Activated CD8-positive, alpha-beta T cell treated with anti-CD3 and anti-CD28 coated beads, Interleukin-2, amount 10 ng/mL, durations not matched to agents 7 days and 5 days (primary cell): ENCODE results near the gene KRT20. TPM values are rescaled to one million over a fixed set of nuclear protein-coding genes. Genes with fewer than 3 reads are reported as not detected.
"Not testable (repeated sequence)": the region's sequence is repeated elsewhere in the genome, so short reads cannot be mapped to it uniquely, and the experiment has no call there.

Experiments
- ATAC-seq: fragments of 150-1000 bp; cut with Tn5 transposase; one replicate; pipeline ENCODE4 v1.10.0; 2021; ENCODE audit warnings: moderate library complexity
- CTCF ChIA-PET: fragments of 350-600 bp; sonication (Branson Sonifier 250); formaldehyde crosslinking; loops from one replicate; lab custom pipeline; 2021; ENCODE audit warnings: antibody characterized with exemption; lab: Charles Lee
- POLR2A ChIA-PET: fragments of 350-600 bp; sonication (Branson Sonifier 250); formaldehyde crosslinking; loops from one replicate; lab custom pipeline; 2021; ENCODE audit warnings: antibody characterized with exemption; lab: Charles Lee
- DNase-seq: peaks from one replicate; pipeline ENCODE4 v3.0.0-alpha.2; 2020
- H3K27ac Mint-ChIP-seq: one replicate; pipeline ENCODE4 v1.8.0; 2021; ENCODE audit warnings: mild to moderate bottlenecking, mixed read lengths
- H3K27me3 Mint-ChIP-seq: one replicate; pipeline ENCODE4 v1.8.0; 2021; ENCODE audit warnings: low read depth, mixed read lengths
- H3K36me3 Mint-ChIP-seq: one replicate; pipeline ENCODE4 v1.8.0; 2021; ENCODE audit warnings: low read depth, mixed read lengths
- H3K4me1 Mint-ChIP-seq: one replicate; pipeline ENCODE4 v1.8.0; 2021; ENCODE audit warnings: low read depth, mixed read lengths
- H3K4me3 Mint-ChIP-seq: one replicate; pipeline ENCODE4 v1.8.0; 2021; ENCODE audit warnings: mild to moderate bottlenecking, mixed read lengths
- H3K9me3 Mint-ChIP-seq: one replicate; pipeline ENCODE4 v1.8.0; 2022; ENCODE audit warnings: mixed read lengths; ENCODE audit not compliant: insufficient read depth
- total RNA-seq, 2 experiments: library from RNA; stranded (reverse); gene quantifications; one replicate each; pipeline ENCODE4 v1.2.3, GENCODE V29; 2021

The KRT20 gene
- total RNA-seq: not detected

GRCh38 chr17:40884708-40885512 is at the start of gene KRT20:
Gene KRT20 (minus strand): TSS chr17:40885242. CDS start chr17:40885185, 57 bp downstream.
- Mint-ChIP-seq H3K27me3 (peaks cover 26% of the 10 kb centered on the region), H3K27ac (no peak within 1 kb of the TSS), H3K4me1 (no peaks in the 10 kb centered on the region), H3K36me3 (no peaks in the 10 kb centered on the region), H3K9me3 (no peaks in the 10 kb centered on the region), H3K4me3 (no peak within 1 kb of the TSS)
- ChIA-PET POLR2A (no interaction called here), CTCF (interaction anchor here (1.5 to 1.6 kb wide), 2 partner anchors 11 to 26 kb away, joined by 4 read pairs; no protein-coding TSS in a partner anchor)
- ATAC-seq (no peak), DNase-seq (no peak)

GRCh38 chr17:40932608-40933007 is 47.6 kb upstream of the KRT20 start:
- ATAC-seq (no peak), DNase-seq (no peak)
- Mint-ChIP-seq H3K9me3 (no peaks in the 10 kb centered on the region), H3K27ac (no peak overlapping the region), H3K4me1 (no peaks in the 10 kb centered on the region), H3K36me3 (no peaks in the 10 kb centered on the region), H3K4me3 (no peak overlapping the region), H3K27me3 (peaks cover 22% of the 10 kb centered on the region)
- POLR2A ChIA-PET: no interaction called here
- CTCF ChIA-PET: no interaction called here

DNA sequence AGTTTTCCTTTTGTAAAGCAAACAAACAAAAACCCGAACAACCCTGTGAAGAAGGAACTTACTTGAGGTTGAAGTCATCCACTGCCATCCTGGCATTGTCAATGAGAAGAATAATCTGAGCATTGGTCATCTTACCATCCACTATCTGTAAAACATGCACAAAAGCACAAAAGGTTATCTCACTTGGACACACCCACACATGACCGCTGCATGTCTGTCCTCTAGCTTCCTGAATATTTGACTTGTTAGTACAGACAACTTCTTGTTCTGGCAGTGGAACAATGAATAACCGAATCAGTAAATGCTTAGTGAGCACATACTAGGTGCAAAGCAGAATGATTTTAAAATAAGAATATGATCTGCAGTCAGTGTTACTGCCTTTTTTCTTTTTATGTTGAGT is 46.3 kb upstream of the KRT20 start:
- H3K9me3 Mint-ChIP-seq: no peaks in the 10 kb centered on the region
- H3K27me3 Mint-ChIP-seq: peaks cover 33% of the 10 kb centered on the region
- H3K36me3 Mint-ChIP-seq: no peaks in the 10 kb centered on the region
- DNase-seq: no peak
- POLR2A ChIA-PET: no interaction called here
- no peak for ATAC-seq
- H3K27ac Mint-ChIP-seq: no peak overlapping the region
- H3K4me1 Mint-ChIP-seq: no peaks in the 10 kb centered on the region
- H3K4me3 Mint-ChIP-seq: no peak overlapping the region
- CTCF ChIA-PET: no interaction called here

DNA sequence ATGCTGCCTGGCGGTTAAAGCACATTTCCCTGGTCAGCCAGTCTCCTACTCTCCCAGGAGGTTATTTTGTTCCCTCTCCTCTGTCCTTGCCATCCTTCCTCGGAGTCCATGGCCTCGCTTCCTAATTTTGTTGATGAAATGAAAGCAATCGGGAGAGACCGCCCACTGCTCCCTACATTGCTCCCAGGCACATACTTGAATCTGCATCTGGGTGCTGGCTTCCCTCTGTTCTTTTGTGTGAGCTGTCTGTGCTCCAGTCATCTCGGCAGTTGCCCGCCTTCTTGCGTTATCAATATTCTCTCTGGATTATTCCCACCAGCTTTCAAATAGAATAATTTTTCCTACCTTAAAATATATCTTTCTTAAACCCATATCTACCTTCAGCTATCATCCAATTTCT is 41.3 kb upstream of the KRT20 start:
- no peak overlapping the region for H3K4me3 Mint-ChIP-seq
- DNase-seq (no peak), ATAC-seq (no peak)
- H3K36me3 Mint-ChIP-seq: no peaks in the 10 kb centered on the region
- no peak overlapping the region for H3K27ac Mint-ChIP-seq
- peaks cover 31% of the 10 kb centered on the region for H3K27me3 Mint-ChIP-seq
- H3K9me3 Mint-ChIP-seq: no peaks in the 10 kb centered on the region
- ChIA-PET CTCF (no interaction called here), POLR2A (interaction anchor here (0.6 kb wide), 1 partner anchor 365 kb away, joined by 3 read pairs; no protein-coding TSS in a partner anchor)
- peaks cover 1% of the 10 kb centered on the region for H3K4me1 Mint-ChIP-seq

DNA sequence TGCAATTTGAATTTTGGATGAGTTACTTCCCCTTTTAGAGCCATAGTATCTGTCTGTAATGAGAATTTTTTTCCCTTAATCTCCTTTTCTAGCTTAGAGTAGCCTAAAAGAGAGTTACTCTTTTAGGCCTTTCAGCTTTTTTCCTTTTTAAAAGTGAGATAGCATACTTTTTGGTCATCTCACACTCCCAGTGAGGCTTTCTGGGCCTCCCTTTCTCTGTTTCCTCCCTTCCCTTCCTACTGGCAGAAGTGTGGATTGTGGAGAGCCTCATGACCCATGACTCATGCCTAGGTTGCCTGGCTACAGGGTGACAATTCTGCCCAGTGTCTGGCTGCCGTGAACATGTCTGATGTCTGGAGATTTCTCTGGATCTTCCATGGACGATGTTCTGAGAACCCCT is 37.2 kb upstream of the KRT20 start:
- peaks cover 25% of the 10 kb centered on the region for H3K27me3 Mint-ChIP-seq
- no peak overlapping the region for H3K4me3 Mint-ChIP-seq
- no peak overlapping the region for H3K27ac Mint-ChIP-seq
- no peak for ATAC-seq
- H3K36me3 Mint-ChIP-seq: no peaks in the 10 kb centered on the region
- no peak for DNase-seq
- ChIA-PET CTCF (no interaction called here), POLR2A (no interaction called here)
- no peaks in the 10 kb centered on the region for H3K9me3 Mint-ChIP-seq
- peaks cover 5% of the 10 kb centered on the region for H3K4me1 Mint-ChIP-seq

DNA sequence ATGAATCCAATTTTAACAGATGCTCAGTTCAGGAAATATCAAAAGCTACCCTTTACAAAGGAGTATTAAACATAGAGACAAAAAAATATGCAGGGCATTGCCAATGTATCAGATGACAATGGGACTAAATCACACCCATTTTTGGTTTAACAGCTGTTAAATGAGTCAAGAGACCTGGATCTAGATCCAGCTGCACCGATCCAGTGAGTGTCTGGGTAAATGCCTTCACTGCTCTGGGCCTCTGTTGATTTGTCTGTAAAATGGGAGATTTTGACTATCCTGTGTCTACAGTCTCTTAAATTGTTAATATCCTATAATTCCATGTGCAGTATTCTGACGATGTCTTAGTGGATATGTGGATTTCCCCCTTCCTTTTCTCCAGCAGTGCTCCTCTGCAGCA is 36.0 kb upstream of the KRT20 start:
- Mint-ChIP-seq H3K27ac (no peak overlapping the region), H3K36me3 (no peaks in the 10 kb centered on the region), H3K9me3 (no peaks in the 10 kb centered on the region), H3K4me3 (no peak overlapping the region), H3K4me1 (peaks cover 5% of the 10 kb centered on the region), H3K27me3 (peaks cover 18% of the 10 kb centered on the region)
- ChIA-PET POLR2A (no interaction called here), CTCF (no interaction called here)
- DNase-seq: no peak
- no peak for ATAC-seq

DNA sequence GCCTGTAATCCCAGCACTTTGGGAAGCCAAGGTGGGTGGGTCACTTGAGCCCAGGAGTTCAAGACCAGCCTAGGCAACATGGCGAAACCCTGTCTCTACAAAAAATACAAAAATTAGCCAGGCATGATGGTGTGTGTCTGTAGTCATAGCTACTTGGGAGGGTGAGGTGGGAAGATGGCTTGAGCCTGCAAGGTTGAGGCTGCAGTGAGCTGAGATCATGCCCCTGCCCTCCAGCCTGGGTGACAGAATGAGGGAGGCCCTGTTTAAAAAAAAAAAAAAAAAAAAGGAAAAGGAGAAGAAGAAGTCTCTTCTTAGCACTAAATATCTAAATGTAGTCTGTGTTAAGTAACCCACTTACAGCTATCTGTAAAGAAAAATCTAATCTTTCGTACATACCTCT is 32.1 kb upstream of the KRT20 start:
- H3K4me1 Mint-ChIP-seq, H3K9me3 Mint-ChIP-seq, H3K27me3 Mint-ChIP-seq, H3K27ac Mint-ChIP-seq, H3K36me3 Mint-ChIP-seq, ATAC-seq, H3K4me3 Mint-ChIP-seq, DNase-seq, POLR2A ChIA-PET: not testable (repeated sequence)
- CTCF ChIA-PET: interaction anchor here (1.0 to 2.0 kb wide), 2 partner anchors 12 to 746 kb away, joined by 3 to 5 read pairs; no protein-coding TSS in a partner anchor

DNA sequence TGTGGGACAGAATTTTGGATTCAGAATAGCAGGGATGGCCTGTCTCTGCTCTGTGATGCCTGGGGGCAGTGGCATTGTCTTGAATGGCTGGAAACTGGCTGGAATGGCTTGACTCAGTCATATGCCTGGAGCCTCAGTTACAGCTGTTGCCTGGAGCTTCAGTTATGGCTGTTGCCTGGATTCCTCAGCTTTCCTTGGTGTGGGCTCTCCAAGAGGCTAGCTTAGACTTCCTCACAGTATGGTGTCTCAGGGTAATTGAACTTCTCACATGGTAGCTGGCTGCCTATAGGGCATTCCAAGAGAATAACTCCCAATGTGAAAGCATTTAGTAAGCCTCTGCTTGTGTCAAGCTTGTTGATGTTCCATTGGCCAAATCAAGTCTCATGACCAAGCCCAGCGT is 31.3 kb upstream of the KRT20 start:
- Mint-ChIP-seq H3K27ac (no peak overlapping the region), H3K4me1 (peaks cover 4% of the 10 kb centered on the region), H3K27me3 (peaks cover 2% of the 10 kb centered on the region), H3K9me3 (no peaks in the 10 kb centered on the region), H3K4me3 (no peak overlapping the region), H3K36me3 (no peaks in the 10 kb centered on the region)
- DNase-seq (no peak), ATAC-seq (no peak)
- ChIA-PET POLR2A (no interaction called here), CTCF (interaction anchor here (2.0 to 2.8 kb wide), 2 partner anchors 633 to 746 kb away, joined by 5 to 12 read pairs; no protein-coding TSS in a partner anchor)

- H3K9me3 Mint-ChIP-seq: no peaks in the 10 kb centered on the region
- POLR2A ChIA-PET: no interaction called here
- no peaks in the 10 kb centered on the region for H3K36me3 Mint-ChIP-seq
- ATAC-seq (no peak), DNase-seq (no peak)
- peaks cover 2% of the 10 kb centered on the region for H3K27me3 Mint-ChIP-seq
- CTCF ChIA-PET: interaction anchor here (2.0 to 2.8 kb wide), 2 partner anchors 633 to 747 kb away, joined by 5 to 12 read pairs; no protein-coding TSS in a partner anchor
- no peak overlapping the region for H3K27ac Mint-ChIP-seq
- H3K4me3 Mint-ChIP-seq: no peak overlapping the region
- H3K4me1 Mint-ChIP-seq: no peaks in the 10 kb centered on the region
Observed at GRCh38 chr17:40915721-40916256, 30.7 kb upstream of the KRT20 start.

DNA sequence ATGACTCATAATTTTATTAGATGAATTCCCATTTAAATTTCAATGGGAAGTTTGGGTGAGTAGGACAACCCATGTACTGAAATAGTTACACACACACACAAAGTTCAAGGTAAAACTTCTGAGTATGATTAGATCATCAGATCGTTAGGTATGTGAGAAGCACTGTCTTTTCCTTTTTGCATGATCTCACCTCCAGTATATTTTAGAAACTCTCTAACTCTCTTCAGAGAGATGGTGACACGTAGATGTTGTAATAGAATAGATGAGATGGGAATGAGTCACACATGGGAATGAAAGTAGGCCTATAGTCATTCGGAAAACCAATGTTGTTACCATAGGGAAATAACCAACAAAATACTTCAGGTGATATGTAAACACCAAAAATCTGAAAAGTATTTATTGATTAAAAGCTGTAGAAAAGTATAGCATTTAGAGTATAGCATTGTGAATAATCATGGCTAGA is 30.2 kb upstream of the KRT20 start:
- Mint-ChIP-seq H3K27ac (no peak overlapping the region), H3K4me3 (no peak overlapping the region), H3K4me1 (no peaks in the 10 kb centered on the region), H3K9me3 (no peaks in the 10 kb centered on the region), H3K36me3 (no peaks in the 10 kb centered on the region), H3K27me3 (peaks cover 2% of the 10 kb centered on the region)
- CTCF ChIA-PET: interaction anchor here (1.1 to 2.8 kb wide), 2 partner anchors 634 to 747 kb away, joined by 5 to 12 read pairs; no protein-coding TSS in a partner anchor
- POLR2A ChIA-PET: no interaction called here
- no peak for DNase-seq
- no peak for ATAC-seq

- peaks cover 2% of the 10 kb centered on the region for H3K27me3 Mint-ChIP-seq
- no peak overlapping the region for H3K4me3 Mint-ChIP-seq
- CTCF ChIA-PET: interaction anchor here (0.6 to 2.8 kb wide), 4 partner anchors 635 to 752 kb away, joined by 3 to 12 read pairs (median 4); no protein-coding TSS in a partner anchor
- DNase-seq (no peak), ATAC-seq (no peak)
- H3K4me1 Mint-ChIP-seq: no peaks in the 10 kb centered on the region
- no peak overlapping the region for H3K27ac Mint-ChIP-seq
- H3K9me3 Mint-ChIP-seq: no peaks in the 10 kb centered on the region
- POLR2A ChIA-PET: no interaction called here
- no peaks in the 10 kb centered on the region for H3K36me3 Mint-ChIP-seq
Observed at GRCh38 chr17:40914075-40914855, 29.2 kb upstream of the KRT20 start.
